ENCODE results near the gene ERN2. TPM values are rescaled to one million over a fixed set of nuclear protein-coding genes. Genes with fewer than 3 reads are reported as not detected.
"Not testable (repeated sequence)": the region's sequence is repeated elsewhere in the genome, so short reads cannot be mapped to it uniquely, and the experiment has no call there.

Gene ERN2
- total RNA-seq, 1 donor from 2014 or later, result not detected

- H3K27me3 Mint-ChIP-seq (ENCODE audit: low read depth), result peaks cover 11% of the 10 kb centered on the region
- not testable (repeated sequence) for H3K4me3 Mint-ChIP-seq (ENCODE audit: low read depth); DNase-seq (ENCODE audit: low spot score); H3K36me3 Mint-ChIP-seq (ENCODE audit: low read depth); H3K9me3 Mint-ChIP-seq; H3K27ac Mint-ChIP-seq; H3K4me1 Mint-ChIP-seq (ENCODE audit: low read depth)
- intact Hi-C loops (cut with micrococcal nuclease), result loop anchor here (10.0 kb wide), 1 partner anchor 297 kb away; no protein-coding TSS in a partner anchor
These were observed 24.5 kb upstream of the ERN2 start for GRCh38 chr16:23737423-23738028.

GRCh38 chr16:23734176-23734893 is 21.3 kb upstream of the ERN2 start:
- Mint-ChIP-seq H3K4me1 (ENCODE audit: low read depth) (peaks cover 4% of the 10 kb centered on the region), H3K4me3 (ENCODE audit: low read depth) (no peak overlapping the region), H3K27me3 (ENCODE audit: low read depth) (peaks cover 8% of the 10 kb centered on the region), H3K27ac (no peak overlapping the region), H3K36me3 (ENCODE audit: low read depth) (no peaks in the 10 kb centered on the region), H3K9me3 (no peaks in the 10 kb centered on the region)
- intact Hi-C loops (cut with micrococcal nuclease), result loop anchor here (10.0 kb wide), 1 partner anchor 300 kb away; no protein-coding TSS in a partner anchor
- no peak for DNase-seq (ENCODE audit: low spot score)

GRCh38 chr16:23729503-23730424 is 16.7 kb upstream of the ERN2 start:
- Mint-ChIP-seq H3K9me3 (no peaks in the 10 kb centered on the region), H3K36me3 (ENCODE audit: low read depth) (no peaks in the 10 kb centered on the region), H3K4me1 (ENCODE audit: low read depth) (peaks cover 4% of the 10 kb centered on the region), H3K27me3 (ENCODE audit: low read depth) (peaks cover 4% of the 10 kb centered on the region), H3K27ac (no peak overlapping the region), H3K4me3 (ENCODE audit: low read depth) (no peak overlapping the region)
- intact Hi-C loops (cut with micrococcal nuclease), result loop anchor here (10.0 kb wide), 1 partner anchor 305 kb away; no protein-coding TSS in a partner anchor
- DNase-seq (ENCODE audit: low spot score), result no peak

- H3K27ac Mint-ChIP-seq, result no peak overlapping the region
- H3K9me3 Mint-ChIP-seq, result peaks cover 3% of the 10 kb centered on the region
- peaks cover 4% of the 10 kb centered on the region for H3K4me1 Mint-ChIP-seq (ENCODE audit: low read depth)
- no peaks in the 10 kb centered on the region for H3K36me3 Mint-ChIP-seq (ENCODE audit: low read depth)
- H3K4me3 Mint-ChIP-seq (ENCODE audit: low read depth), result no peak overlapping the region
- peaks cover 8% of the 10 kb centered on the region for H3K27me3 Mint-ChIP-seq (ENCODE audit: low read depth)
- DNase-seq (ENCODE audit: low spot score), result no peak
- intact Hi-C loops (cut with micrococcal nuclease), result no loop called here
These were observed 15.1 kb upstream of the ERN2 start for GRCh38 chr16:23728112-23728477.

GRCh38 chr16:23726710-23727109 is 13.7 kb upstream of the ERN2 start:
- Mint-ChIP-seq H3K36me3 (ENCODE audit: low read depth) (no peaks in the 10 kb centered on the region), H3K27ac (no peak overlapping the region), H3K4me3 (ENCODE audit: low read depth) (no peak overlapping the region), H3K27me3 (ENCODE audit: low read depth) (peaks cover 10% of the 10 kb centered on the region), H3K4me1 (ENCODE audit: low read depth) (peaks cover 4% of the 10 kb centered on the region), H3K9me3 (peaks cover 7% of the 10 kb centered on the region)
- no peak for DNase-seq (ENCODE audit: low spot score)
- intact Hi-C loops (cut with micrococcal nuclease), result no loop called here

- no peak overlapping the region for H3K27ac Mint-ChIP-seq
- H3K4me1 Mint-ChIP-seq (ENCODE audit: low read depth), result peaks cover 4% of the 10 kb centered on the region
- peaks cover 16% of the 10 kb centered on the region for H3K27me3 Mint-ChIP-seq (ENCODE audit: low read depth)
- no peaks in the 10 kb centered on the region for H3K36me3 Mint-ChIP-seq (ENCODE audit: low read depth)
- DNase-seq (ENCODE audit: low spot score), result no peak
- H3K4me3 Mint-ChIP-seq (ENCODE audit: low read depth), result no peak overlapping the region
- intact Hi-C loops (cut with micrococcal nuclease), result no loop called here
- H3K9me3 Mint-ChIP-seq, result peaks cover 7% of the 10 kb centered on the region
These were observed 11.7 kb upstream of the ERN2 start for GRCh38 chr16:23724785-23725131.

- Mint-ChIP-seq H3K27ac (no peak overlapping the region), H3K9me3 (peaks cover 7% of the 10 kb centered on the region), H3K27me3 (ENCODE audit: low read depth) (peaks cover 12% of the 10 kb centered on the region), H3K4me3 (ENCODE audit: low read depth) (no peak overlapping the region), H3K4me1 (ENCODE audit: low read depth) (peaks cover 4% of the 10 kb centered on the region), H3K36me3 (ENCODE audit: low read depth) (no peaks in the 10 kb centered on the region)
- intact Hi-C loops (cut with micrococcal nuclease), result no loop called here
- DNase-seq (ENCODE audit: low spot score), result no peak
These were observed 11.2 kb upstream of the ERN2 start for GRCh38 chr16:23724096-23724784.

GRCh38 chr16:23722613-23723240 is 9.7 kb upstream of the ERN2 start:
- H3K9me3 Mint-ChIP-seq; DNase-seq (ENCODE audit: low spot score); H3K27ac Mint-ChIP-seq; H3K36me3 Mint-ChIP-seq (ENCODE audit: low read depth); H3K4me3 Mint-ChIP-seq (ENCODE audit: low read depth); H3K4me1 Mint-ChIP-seq (ENCODE audit: low read depth); intact Hi-C loops (cut with micrococcal nuclease): not testable (repeated sequence)
- peaks cover 17% of the 10 kb centered on the region for H3K27me3 Mint-ChIP-seq (ENCODE audit: low read depth)

- no peak for DNase-seq (ENCODE audit: low spot score)
- Mint-ChIP-seq H3K4me3 (ENCODE audit: low read depth) (no peak overlapping the region), H3K36me3 (ENCODE audit: low read depth) (no peaks in the 10 kb centered on the region), H3K27ac (no peak overlapping the region), H3K4me1 (ENCODE audit: low read depth) (no peaks in the 10 kb centered on the region), H3K9me3 (no peaks in the 10 kb centered on the region), H3K27me3 (ENCODE audit: low read depth) (peaks cover 37% of the 10 kb centered on the region)
- intact Hi-C loops (cut with micrococcal nuclease), result no loop called here
These were observed 3.5 kb upstream of the ERN2 start for GRCh38 chr16:23716484-23716883.

GRCh38 chr16:23711785-23712184 is 1.2 kb downstream of the ERN2 start:
- no peak overlapping the region for H3K4me3 Mint-ChIP-seq (ENCODE audit: low read depth)
- H3K27me3 Mint-ChIP-seq (ENCODE audit: low read depth), result peaks cover 27% of the 10 kb centered on the region

GRCh38 chr16:23710504-23710903 is 2.5 kb downstream of the ERN2 start:
- Mint-ChIP-seq H3K27me3 (ENCODE audit: low read depth) (peaks cover 21% of the 10 kb centered on the region), H3K27ac (no peak overlapping the region), H3K4me3 (ENCODE audit: low read depth) (no peak overlapping the region), H3K9me3 (peaks cover 10% of the 10 kb centered on the region), H3K36me3 (ENCODE audit: low read depth) (no peaks in the 10 kb centered on the region), H3K4me1 (ENCODE audit: low read depth) (no peaks in the 10 kb centered on the region)
- intact Hi-C loops (cut with micrococcal nuclease), result no loop called here
- DNase-seq (ENCODE audit: low spot score), result no peak

More at GRCh38 chr16:23711785-23712184, 1.2 kb downstream of the ERN2 start:
- no peak overlapping the region for H3K27ac Mint-ChIP-seq
- H3K9me3 Mint-ChIP-seq, result peaks cover 10% of the 10 kb centered on the region
- H3K36me3 Mint-ChIP-seq (ENCODE audit: low read depth), result no peaks in the 10 kb centered on the region
- intact Hi-C loops (cut with micrococcal nuclease), result no loop called here
- H3K4me1 Mint-ChIP-seq (ENCODE audit: low read depth), result no peaks in the 10 kb centered on the region
- DNase-seq (ENCODE audit: low spot score), result no peak

- Mint-ChIP-seq H3K27me3 (ENCODE audit: low read depth) (peaks cover 21% of the 10 kb centered on the region), H3K27ac (no peak overlapping the region), H3K36me3 (ENCODE audit: low read depth) (no peaks in the 10 kb centered on the region), H3K4me1 (ENCODE audit: low read depth) (no peaks in the 10 kb centered on the region), H3K9me3 (peaks cover 10% of the 10 kb centered on the region), H3K4me3 (ENCODE audit: low read depth) (no peak overlapping the region)
- intact Hi-C loops (cut with micrococcal nuclease), result no loop called here
- DNase-seq (ENCODE audit: low spot score), result no peak
These were observed 3.0 kb downstream of the ERN2 start for GRCh38 chr16:23710008-23710407.
